ENCODE results near the gene UPK3A. TPM values are rescaled to one million over a fixed set of nuclear protein-coding genes. Genes with fewer than 3 reads are reported as not detected.

UPK3A gene
- total RNA-seq, 1 donor, result not detected

Other genes with a start within 250 kb of the UPK3A start
- gene NUP50, start 121.0 kb upstream of the UPK3A start, total RNA-seq, result 37.4 and 41.9 TPM in 2 replicates
- 44.5 and 55.4 TPM in 2 replicates for gene KIAA0930, start 44.1 kb upstream of the UPK3A start, total RNA-seq
- 20.7 and 52.5 TPM in 2 replicates for gene FAM118A, start 25.0 kb downstream of the UPK3A start, total RNA-seq
- not detected in 2 replicates for gene SMC1B, start 128.7 kb downstream of the UPK3A start, total RNA-seq
- gene RIBC2, start 128.7 kb downstream of the UPK3A start, total RNA-seq, result 0.86 and 0.97 TPM in 2 replicates
- gene FBLN1, start 217.9 kb downstream of the UPK3A start, total RNA-seq, result 102 and 256 TPM in 2 replicates

Data from fibroblast of villous mesenchyme (primary cell).